ENCODE measurements around the gene CHAD.
A peak's percentile ranks its signal among the peaks of the same experiment; 100 is the strongest.

DNA sequence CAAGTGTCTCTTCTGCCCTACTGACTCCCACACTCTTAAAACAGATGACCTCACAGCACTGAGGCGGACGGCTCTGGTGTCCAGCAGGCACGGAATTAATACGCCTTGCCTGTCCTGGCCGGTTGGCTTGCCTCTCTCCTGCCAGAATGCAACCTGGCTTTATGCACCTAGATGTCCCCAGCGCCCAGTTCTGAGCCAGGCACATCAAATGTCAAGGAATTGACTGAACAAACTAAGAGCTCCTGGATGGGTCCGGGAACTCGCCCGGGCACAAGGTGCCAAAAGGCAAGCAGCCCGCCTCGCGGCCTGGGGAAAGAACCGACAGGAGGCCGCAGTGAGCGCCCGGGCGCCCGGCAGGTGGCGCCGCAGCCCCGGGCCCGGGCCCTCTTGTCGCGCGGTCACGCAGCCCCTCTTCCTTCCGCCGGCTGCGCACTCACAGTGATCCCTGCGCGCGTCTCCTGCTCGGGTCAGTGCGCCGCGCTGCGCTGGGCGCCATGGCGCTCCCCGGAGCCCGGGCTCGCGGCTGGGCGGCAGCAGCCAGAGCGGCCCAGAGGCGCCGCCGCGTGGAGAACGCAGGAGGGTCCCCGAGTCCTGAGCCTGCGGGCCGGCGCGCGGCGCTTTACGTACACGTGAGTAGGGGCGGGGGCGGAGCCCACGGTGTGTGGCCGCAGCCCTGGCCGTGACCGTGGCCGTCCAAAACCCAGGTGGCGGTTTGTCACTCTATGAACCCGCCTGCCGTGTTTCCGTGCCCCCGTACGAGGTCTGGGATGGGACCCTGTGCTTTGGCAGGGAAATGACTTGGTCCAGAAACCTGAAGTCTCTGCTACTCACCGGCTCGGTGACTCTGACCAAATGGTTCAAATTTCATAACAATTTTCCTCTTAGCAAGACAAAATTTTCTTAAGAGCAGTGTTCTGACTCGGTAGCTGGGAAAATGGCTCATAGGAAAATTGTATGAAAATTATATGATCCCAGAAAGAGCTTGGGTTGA, 10.0 kb upstream of the CHAD start, which contains the start of gene RSAD1:
- TF ChIP-seq, protein P1, sequence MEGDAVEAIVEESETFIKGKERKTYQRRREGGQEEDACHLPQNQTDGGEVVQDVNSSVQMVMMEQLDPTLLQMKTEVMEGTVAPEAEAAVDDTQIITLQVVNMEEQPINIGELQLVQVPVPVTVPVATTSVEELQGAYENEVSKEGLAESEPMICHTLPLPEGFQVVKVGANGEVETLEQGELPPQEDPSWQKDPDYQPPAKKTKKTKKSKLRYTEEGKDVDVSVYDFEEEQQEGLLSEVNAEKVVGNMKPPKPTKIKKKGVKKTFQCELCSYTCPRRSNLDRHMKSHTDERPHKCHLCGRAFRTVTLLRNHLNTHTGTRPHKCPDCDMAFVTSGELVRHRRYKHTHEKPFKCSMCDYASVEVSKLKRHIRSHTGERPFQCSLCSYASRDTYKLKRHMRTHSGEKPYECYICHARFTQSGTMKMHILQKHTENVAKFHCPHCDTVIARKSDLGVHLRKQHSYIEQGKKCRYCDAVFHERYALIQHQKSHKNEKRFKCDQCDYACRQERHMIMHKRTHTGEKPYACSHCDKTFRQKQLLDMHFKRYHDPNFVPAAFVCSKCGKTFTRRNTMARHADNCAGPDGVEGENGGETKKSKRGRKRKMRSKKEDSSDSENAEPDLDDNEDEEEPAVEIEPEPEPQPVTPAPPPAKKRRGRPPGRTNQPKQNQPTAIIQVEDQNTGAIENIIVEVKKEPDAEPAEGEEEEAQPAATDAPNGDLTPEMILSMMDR (IDR thresholded peaks at IDR 0.05; ENCODE audit: poor library complexity, severe bottlenecking), result peak; percentile 98
- TF ChIP-seq REST (IDR thresholded peaks at IDR 0.05; ENCODE audit: borderline replicate concordance), result peak; percentile 53
- TF ChIP-seq EP300 (conservative IDR thresholded peaks at IDR 0.05; ENCODE audit: poor library complexity, severe bottlenecking), result peak; percentile 47
- TF ChIP-seq MXI1 (conservative IDR thresholded peaks at IDR 0.05; ENCODE audit: poor library complexity, severe bottlenecking), result peak; percentile 95
- peak; percentile 80 for TF ChIP-seq RAD21 (conservative IDR thresholded peaks at IDR 0.05)

All from neural cell (in vitro differentiated cells).